WERI-Rb-1 (cell line): ENCODE results near the gene RNF19B.

Experiments used
- DNase-seq: peaks from one replicate; pipeline ENCODE4 v3.0.0-alpha.2; 2020
- H3K27ac ChIP-seq: fragments of 250-450 bp; sonication (Bioruptor Pico); 2 replicates; pipeline ENCODE4 v1.5.1; 2020; ENCODE audit warnings: mild to moderate bottlenecking, moderate library complexity
- H3K27me3 ChIP-seq: fragments of 250-450 bp; sonication (Bioruptor Pico); 2 replicates; pipeline ENCODE4 v1.5.1; 2021; ENCODE audit warnings: mild to moderate bottlenecking, low read depth, moderate library complexity; ENCODE audit not compliant: insufficient read depth, severe bottlenecking
- H3K36me3 ChIP-seq: fragments of 250-450 bp; sonication (Bioruptor Pico); 2 replicates; pipeline ENCODE4 v1.5.1; 2020; ENCODE audit warnings: mild to moderate bottlenecking, moderate library complexity
- H3K4me3 ChIP-seq: 2 replicates; pipeline ENCODE4 v1.5.1; 2011; ENCODE audit warnings: low read depth, mild to moderate bottlenecking, control low read depth, low read length
- H3K9me3 ChIP-seq: fragments of 250-450 bp; sonication (Bioruptor Pico); 2 replicates; pipeline ENCODE4 v1.5.1; 2021; ENCODE audit warnings: mild to moderate bottlenecking, moderate library complexity; ENCODE audit not compliant: severe bottlenecking
- TF ChIP-seq, protein P1 (sequence below): IDR thresholded peaks from 2 replicates; pipeline ENCODE4 v1.5.1; 2011; ENCODE audit warnings: low read depth, mild to moderate bottlenecking, control low read depth, inconsistent platforms, low read length

The RNF19B gene

GRCh38 chr1:32989160-32990050 lies 24.8 kb upstream of the RNF19B start:
- no peaks in the 10 kb centered on the region for H3K27me3 ChIP-seq
- no peak for DNase-seq
- TF ChIP-seq, protein P1, sequence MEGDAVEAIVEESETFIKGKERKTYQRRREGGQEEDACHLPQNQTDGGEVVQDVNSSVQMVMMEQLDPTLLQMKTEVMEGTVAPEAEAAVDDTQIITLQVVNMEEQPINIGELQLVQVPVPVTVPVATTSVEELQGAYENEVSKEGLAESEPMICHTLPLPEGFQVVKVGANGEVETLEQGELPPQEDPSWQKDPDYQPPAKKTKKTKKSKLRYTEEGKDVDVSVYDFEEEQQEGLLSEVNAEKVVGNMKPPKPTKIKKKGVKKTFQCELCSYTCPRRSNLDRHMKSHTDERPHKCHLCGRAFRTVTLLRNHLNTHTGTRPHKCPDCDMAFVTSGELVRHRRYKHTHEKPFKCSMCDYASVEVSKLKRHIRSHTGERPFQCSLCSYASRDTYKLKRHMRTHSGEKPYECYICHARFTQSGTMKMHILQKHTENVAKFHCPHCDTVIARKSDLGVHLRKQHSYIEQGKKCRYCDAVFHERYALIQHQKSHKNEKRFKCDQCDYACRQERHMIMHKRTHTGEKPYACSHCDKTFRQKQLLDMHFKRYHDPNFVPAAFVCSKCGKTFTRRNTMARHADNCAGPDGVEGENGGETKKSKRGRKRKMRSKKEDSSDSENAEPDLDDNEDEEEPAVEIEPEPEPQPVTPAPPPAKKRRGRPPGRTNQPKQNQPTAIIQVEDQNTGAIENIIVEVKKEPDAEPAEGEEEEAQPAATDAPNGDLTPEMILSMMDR = no peak
- H3K27ac ChIP-seq = no peak overlapping the region
- H3K36me3 ChIP-seq = no peaks in the 10 kb centered on the region
- no peaks in the 10 kb centered on the region for H3K9me3 ChIP-seq
- H3K4me3 ChIP-seq = no peak overlapping the region

- no peaks in the 10 kb centered on the region for H3K27me3 ChIP-seq
- no peak overlapping the region for H3K27ac ChIP-seq
- TF ChIP-seq, protein P1 = no peak
- H3K9me3 ChIP-seq = no peaks in the 10 kb centered on the region
- H3K4me3 ChIP-seq = no peak overlapping the region
- DNase-seq = no peak
- no peaks in the 10 kb centered on the region for H3K36me3 ChIP-seq
Measured at GRCh38 chr1:32988665-32989064, 24.1 kb upstream of the RNF19B start.

GRCh38 chr1:32985226-32985625 lies 20.6 kb upstream of the RNF19B start:
- DNase-seq = no peak
- Histone ChIP-seq H3K4me3 (no peak overlapping the region), H3K27me3 (no peaks in the 10 kb centered on the region), H3K9me3 (no peaks in the 10 kb centered on the region), H3K36me3 (no peaks in the 10 kb centered on the region), H3K27ac (no peak overlapping the region)
- TF ChIP-seq, protein P1 = no peak

DNA sequence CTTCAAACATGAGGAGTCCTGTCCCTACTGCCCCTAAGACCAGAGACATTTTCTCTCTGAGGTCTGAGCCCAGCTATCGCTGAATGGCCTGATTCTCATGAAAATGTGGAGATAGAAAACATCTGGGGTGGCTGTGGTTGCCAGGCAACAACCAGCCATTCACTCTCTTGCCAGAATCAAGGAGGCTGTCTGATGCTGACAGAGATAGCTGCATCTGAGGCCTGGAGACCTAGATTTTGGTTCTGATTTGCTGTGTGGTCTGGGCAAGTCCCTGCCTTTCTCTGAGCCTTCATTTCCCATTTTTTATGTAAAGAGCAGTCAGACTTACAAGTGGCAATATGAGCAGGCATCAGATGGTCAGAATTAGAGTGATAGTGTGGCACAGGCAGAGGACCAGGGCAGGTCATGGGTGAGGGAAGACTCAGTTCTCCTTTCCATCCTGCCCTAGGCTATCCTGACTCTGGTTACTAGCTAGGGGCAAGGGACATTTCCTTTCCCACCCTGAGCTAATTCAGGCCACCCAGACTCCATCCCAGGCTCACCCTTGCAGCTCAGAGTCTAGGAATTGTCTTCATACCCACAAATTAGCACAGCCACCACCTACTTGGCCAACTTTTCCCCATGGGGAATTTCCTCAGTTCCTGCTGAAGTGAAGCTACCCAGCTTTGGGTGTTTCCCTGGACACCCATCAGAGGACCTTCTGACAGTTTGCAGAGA lies 20.0 kb upstream of the RNF19B start:
- no peak overlapping the region for H3K27ac ChIP-seq

GRCh38 chr1:32984090-32984454 lies 19.5 kb upstream of the RNF19B start:
- Histone ChIP-seq H3K27ac (no peak overlapping the region), H3K9me3 (no peaks in the 10 kb centered on the region), H3K36me3 (no peaks in the 10 kb centered on the region), H3K27me3 (no peaks in the 10 kb centered on the region), H3K4me3 (no peak overlapping the region)
- TF ChIP-seq, protein P1 = no peak
- DNase-seq = no peak

More for the DNA sequence above, 20.0 kb upstream of the RNF19B start:
- DNase-seq = no peak
- TF ChIP-seq, protein P1 = no peak
- H3K9me3 ChIP-seq = no peaks in the 10 kb centered on the region
- H3K36me3 ChIP-seq = no peaks in the 10 kb centered on the region
- H3K27me3 ChIP-seq = no peaks in the 10 kb centered on the region
- H3K4me3 ChIP-seq = no peak overlapping the region
